Measurements from ENCODE around the gene VAV1.

DNA sequence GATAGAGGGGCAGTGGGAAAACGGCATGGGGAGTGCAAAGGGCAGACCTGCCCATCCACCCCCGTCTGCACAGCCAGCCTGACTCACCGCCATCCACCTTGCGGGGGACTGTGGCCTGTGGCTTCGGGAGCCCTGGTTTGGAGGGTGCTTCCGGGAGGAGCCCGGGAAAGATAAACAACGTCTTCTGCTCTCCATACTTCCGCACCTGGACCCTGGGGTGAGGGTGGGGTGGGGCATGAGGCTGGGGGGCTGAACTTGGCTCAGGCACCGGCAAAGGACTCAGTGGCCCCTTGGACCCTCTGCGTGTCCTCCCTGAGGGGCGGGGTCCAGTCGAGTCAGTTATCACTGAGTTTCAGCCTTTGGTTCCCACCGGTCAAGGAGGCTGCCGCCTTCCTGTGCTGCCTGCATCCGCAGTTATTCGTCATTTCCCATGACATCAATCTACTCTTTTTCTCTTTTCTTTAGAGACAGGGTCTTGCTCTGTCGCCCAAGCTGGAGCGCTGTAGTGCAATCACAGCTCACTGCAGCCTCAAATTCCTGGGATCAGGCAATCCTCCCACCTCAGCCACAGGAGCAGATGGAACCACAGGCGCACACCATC, 38.3 kb upstream of the VAV1 start:
- TF ChIP-seq, protein P1, sequence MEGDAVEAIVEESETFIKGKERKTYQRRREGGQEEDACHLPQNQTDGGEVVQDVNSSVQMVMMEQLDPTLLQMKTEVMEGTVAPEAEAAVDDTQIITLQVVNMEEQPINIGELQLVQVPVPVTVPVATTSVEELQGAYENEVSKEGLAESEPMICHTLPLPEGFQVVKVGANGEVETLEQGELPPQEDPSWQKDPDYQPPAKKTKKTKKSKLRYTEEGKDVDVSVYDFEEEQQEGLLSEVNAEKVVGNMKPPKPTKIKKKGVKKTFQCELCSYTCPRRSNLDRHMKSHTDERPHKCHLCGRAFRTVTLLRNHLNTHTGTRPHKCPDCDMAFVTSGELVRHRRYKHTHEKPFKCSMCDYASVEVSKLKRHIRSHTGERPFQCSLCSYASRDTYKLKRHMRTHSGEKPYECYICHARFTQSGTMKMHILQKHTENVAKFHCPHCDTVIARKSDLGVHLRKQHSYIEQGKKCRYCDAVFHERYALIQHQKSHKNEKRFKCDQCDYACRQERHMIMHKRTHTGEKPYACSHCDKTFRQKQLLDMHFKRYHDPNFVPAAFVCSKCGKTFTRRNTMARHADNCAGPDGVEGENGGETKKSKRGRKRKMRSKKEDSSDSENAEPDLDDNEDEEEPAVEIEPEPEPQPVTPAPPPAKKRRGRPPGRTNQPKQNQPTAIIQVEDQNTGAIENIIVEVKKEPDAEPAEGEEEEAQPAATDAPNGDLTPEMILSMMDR (IDR thresholded peaks at IDR 0.05) = no peak
- TF ChIP-seq EZH2 (IDR thresholded peaks at IDR 0.05; ENCODE audit: borderline replicate concordance, insufficient read depth, low read depth, low read length, poor library complexity, severe bottlenecking) = no peak
